Measurements from ENCODE around the gene EVI2A.

GRCh38 chr17:31297090-31297489, 24.3 kb downstream of the EVI2A start, which contains the start of gene OMG:
- TF ChIP-seq ZNF275 (CRISPR knock-in tag; IDR thresholded peaks at IDR 0.05; ENCODE audit: borderline replicate concordance) (no peak), NFATC3 (CRISPR knock-in tag; IDR thresholded peaks at IDR 0.05) (no peak), THAP9 (CRISPR knock-in tag; IDR thresholded peaks at IDR 0.05; ENCODE audit: borderline replicate concordance) (no peak), CHD2 (IDR thresholded peaks at IDR 0.05; ENCODE audit: low read depth, low read length) (no peak), ELF4 (CRISPR knock-in tag; IDR thresholded peaks at IDR 0.05; ENCODE audit: borderline replicate concordance) (no peak), AGO2 (optimal IDR thresholded peaks at IDR 0.05; ENCODE audit: low read depth, low read length) (no peak), ZNF431 (CRISPR knock-in tag; IDR thresholded peaks at IDR 0.05; ENCODE audit: borderline replicate concordance, low read depth) (no peak), ZNF792 (CRISPR knock-in tag; IDR thresholded peaks at IDR 0.05) (no peak), SP1 (IDR thresholded peaks at IDR 0.05) (no peak), SP1 (CRISPR knock-in tag; IDR thresholded peaks at IDR 0.05) (no peak), RAD51 (IDR thresholded peaks at IDR 0.05; ENCODE audit: borderline replicate concordance) (no peak), BHLHE40 (IDR thresholded peaks at IDR 0.05; ENCODE audit: low read length) (no peak)
- TF ChIP-seq, protein P1, sequence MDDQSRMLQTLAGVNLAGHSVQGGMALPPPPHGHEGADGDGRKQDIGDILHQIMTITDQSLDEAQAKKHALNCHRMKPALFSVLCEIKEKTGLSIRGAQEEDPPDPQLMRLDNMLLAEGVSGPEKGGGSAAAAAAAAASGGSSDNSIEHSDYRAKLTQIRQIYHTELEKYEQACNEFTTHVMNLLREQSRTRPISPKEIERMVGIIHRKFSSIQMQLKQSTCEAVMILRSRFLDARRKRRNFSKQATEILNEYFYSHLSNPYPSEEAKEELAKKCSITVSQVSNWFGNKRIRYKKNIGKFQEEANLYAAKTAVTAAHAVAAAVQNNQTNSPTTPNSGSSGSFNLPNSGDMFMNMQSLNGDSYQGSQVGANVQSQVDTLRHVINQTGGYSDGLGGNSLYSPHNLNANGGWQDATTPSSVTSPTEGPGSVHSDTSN (CRISPR knock-in tag; IDR thresholded peaks at IDR 0.05; ENCODE audit: borderline replicate concordance) = no peak
- TF ChIP-seq, protein P2, sequence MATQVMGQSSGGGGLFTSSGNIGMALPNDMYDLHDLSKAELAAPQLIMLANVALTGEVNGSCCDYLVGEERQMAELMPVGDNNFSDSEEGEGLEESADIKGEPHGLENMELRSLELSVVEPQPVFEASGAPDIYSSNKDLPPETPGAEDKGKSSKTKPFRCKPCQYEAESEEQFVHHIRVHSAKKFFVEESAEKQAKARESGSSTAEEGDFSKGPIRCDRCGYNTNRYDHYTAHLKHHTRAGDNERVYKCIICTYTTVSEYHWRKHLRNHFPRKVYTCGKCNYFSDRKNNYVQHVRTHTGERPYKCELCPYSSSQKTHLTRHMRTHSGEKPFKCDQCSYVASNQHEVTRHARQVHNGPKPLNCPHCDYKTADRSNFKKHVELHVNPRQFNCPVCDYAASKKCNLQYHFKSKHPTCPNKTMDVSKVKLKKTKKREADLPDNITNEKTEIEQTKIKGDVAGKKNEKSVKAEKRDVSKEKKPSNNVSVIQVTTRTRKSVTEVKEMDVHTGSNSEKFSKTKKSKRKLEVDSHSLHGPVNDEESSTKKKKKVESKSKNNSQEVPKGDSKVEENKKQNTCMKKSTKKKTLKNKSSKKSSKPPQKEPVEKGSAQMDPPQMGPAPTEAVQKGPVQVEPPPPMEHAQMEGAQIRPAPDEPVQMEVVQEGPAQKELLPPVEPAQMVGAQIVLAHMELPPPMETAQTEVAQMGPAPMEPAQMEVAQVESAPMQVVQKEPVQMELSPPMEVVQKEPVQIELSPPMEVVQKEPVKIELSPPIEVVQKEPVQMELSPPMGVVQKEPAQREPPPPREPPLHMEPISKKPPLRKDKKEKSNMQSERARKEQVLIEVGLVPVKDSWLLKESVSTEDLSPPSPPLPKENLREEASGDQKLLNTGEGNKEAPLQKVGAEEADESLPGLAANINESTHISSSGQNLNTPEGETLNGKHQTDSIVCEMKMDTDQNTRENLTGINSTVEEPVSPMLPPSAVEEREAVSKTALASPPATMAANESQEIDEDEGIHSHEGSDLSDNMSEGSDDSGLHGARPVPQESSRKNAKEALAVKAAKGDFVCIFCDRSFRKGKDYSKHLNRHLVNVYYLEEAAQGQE (IDR thresholded peaks at IDR 0.05; ENCODE audit: borderline replicate concordance in 1 of 2, low read depth in 1 of 2, low read length in 2 of 2) = no peak
- TF ChIP-seq, protein P3, sequence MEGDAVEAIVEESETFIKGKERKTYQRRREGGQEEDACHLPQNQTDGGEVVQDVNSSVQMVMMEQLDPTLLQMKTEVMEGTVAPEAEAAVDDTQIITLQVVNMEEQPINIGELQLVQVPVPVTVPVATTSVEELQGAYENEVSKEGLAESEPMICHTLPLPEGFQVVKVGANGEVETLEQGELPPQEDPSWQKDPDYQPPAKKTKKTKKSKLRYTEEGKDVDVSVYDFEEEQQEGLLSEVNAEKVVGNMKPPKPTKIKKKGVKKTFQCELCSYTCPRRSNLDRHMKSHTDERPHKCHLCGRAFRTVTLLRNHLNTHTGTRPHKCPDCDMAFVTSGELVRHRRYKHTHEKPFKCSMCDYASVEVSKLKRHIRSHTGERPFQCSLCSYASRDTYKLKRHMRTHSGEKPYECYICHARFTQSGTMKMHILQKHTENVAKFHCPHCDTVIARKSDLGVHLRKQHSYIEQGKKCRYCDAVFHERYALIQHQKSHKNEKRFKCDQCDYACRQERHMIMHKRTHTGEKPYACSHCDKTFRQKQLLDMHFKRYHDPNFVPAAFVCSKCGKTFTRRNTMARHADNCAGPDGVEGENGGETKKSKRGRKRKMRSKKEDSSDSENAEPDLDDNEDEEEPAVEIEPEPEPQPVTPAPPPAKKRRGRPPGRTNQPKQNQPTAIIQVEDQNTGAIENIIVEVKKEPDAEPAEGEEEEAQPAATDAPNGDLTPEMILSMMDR (CRISPR knock-in tag; IDR thresholded peaks at IDR 0.05) = no peak

Data from HepG2 (cell line).